ENCODE data around the gene PALLD. TPM values are rescaled to one million over a fixed set of nuclear protein-coding genes. Genes with fewer than 3 reads are reported as not detected.

Gene PALLD
- total and polyA plus RNA-seq, 2 of the 13 experiments (the other 11 are each of a cell fraction or from before 2014, with no cell fraction given), result 0.50 to 1.5 TPM

DNA sequence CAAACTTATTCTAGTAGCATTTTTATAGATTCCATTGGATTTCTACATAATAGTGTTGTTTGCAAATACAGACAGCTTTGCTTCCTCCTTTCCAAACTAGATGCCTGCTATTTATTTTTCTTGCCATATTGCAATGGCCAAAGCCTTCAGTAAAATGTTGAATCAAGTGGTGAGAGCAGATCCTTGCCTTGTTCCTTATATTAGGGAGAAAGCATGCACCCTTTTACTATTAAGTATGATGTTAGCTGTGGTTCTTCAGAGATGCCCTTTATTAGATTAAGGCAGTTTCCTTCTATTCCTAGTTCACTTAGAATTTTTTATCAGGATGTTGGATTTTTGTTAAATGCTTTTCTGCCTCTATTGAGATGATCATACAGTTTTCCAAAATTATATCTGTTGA, 279.5 kb downstream of the PALLD start (continued):
- TF ChIP-seq ZNF3 (CRISPR knock-in tag; IDR thresholded peaks at IDR 0.05) (no peak), ZGPAT (CRISPR knock-in tag; IDR thresholded peaks at IDR 0.05) (no peak), FOXP1 (IDR thresholded peaks at IDR 0.05) (no peak), FOXP1 (CRISPR knock-in tag; IDR thresholded peaks at IDR 0.05) (no peak), ZNF816 (CRISPR knock-in tag; IDR thresholded peaks at IDR 0.05; ENCODE audit: borderline replicate concordance) (no peak), ZFP90 (CRISPR knock-in tag; IDR thresholded peaks at IDR 0.05; ENCODE audit: borderline replicate concordance) (no peak), KDM2A (CRISPR knock-in tag; IDR thresholded peaks at IDR 0.05; ENCODE audit: borderline replicate concordance, low read depth) (no peak)
- TF ChIP-seq, protein P1, sequence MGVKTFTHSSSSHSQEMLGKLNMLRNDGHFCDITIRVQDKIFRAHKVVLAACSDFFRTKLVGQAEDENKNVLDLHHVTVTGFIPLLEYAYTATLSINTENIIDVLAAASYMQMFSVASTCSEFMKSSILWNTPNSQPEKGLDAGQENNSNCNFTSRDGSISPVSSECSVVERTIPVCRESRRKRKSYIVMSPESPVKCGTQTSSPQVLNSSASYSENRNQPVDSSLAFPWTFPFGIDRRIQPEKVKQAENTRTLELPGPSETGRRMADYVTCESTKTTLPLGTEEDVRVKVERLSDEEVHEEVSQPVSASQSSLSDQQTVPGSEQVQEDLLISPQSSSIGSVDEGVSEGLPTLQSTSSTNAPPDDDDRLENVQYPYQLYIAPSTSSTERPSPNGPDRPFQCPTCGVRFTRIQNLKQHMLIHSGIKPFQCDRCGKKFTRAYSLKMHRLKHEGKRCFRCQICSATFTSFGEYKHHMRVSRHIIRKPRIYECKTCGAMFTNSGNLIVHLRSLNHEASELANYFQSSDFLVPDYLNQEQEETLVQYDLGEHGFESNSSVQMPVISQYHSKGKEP (CRISPR knock-in tag; IDR thresholded peaks at IDR 0.05), result no peak

- WGBS (ENCODE audit: low lambda C conversion rate), result 1% methylated on average over 4 of the region's 4 CpGs
- Histone ChIP-seq H4K20me1 (ENCODE audit: insufficient read depth, low read length) (no peaks in the 10 kb centered on the region), H3K4me2 (ENCODE audit: low read depth, low read length) (no peak overlapping the region), H3K27ac (ENCODE audit: extremely low read length, insufficient read depth, low read length) (no peak overlapping the region), H3K4me3 (replicated peaks in 1 of 3; ENCODE audit: insufficient read depth in 1 of 3, low read depth in 2 of 3, low read length in 3 of 3) (no peak overlapping the region), H3K9me3 (ENCODE audit: low read length) (peaks cover 16% of the 10 kb centered on the region), H3K36me3 (replicated peaks in 1 of 2; ENCODE audit: control insufficient read depth in 1 of 2, insufficient read depth in 2 of 2, low read length in 2 of 2) (no peaks in the 10 kb centered on the region), H3K79me2 (ENCODE audit: insufficient read depth, low read length) (no peaks in the 10 kb centered on the region), H3K4me1 (ENCODE audit: insufficient read depth, low read length) (no peaks in the 10 kb centered on the region), H3K27me3 (ENCODE audit: control insufficient read depth in 1 of 2, insufficient read depth in 2 of 2, low read length in 2 of 2) (no peaks in the 10 kb centered on the region), H2AFZ (ENCODE audit: low read length) (no peak overlapping the region), H3K9ac (ENCODE audit: insufficient read depth, low read depth, low read length) (no peak overlapping the region)
- intact Hi-C loops (cut with micrococcal nuclease; ENCODE audit: unreplicated experiment) (no loop called here), in situ Hi-C loops (cut with HindIII; ENCODE audit: extremely low pct_ligation_motif_present, low pct_unique_long_range_greater_than_20kb) (no loop called here)
- BruUV-seq (replicated peaks), result no TSS peak
- FAIRE-seq (no peak), ATAC-seq (no peak), DNase-seq (ENCODE audit: low spot score) (no peak)
- CTCF ChIA-PET (ENCODE audit: low intra/inter-chr PET ratio, low total read pairs), result no interaction called here
- POLR2A ChIA-PET, result no interaction called here
- no peak for TF ChIP-seq YEATS4 (CRISPR knock-in tag; IDR thresholded peaks at IDR 0.05; ENCODE audit: borderline replicate concordance)
- no peak for TF ChIP-seq ZNF530 (CRISPR knock-in tag; IDR thresholded peaks at IDR 0.05; ENCODE audit: low read depth)
- TF ChIP-seq CENPX (CRISPR knock-in tag; IDR thresholded peaks at IDR 0.05), result no peak
- TF ChIP-seq ZNF777 (CRISPR knock-in tag; IDR thresholded peaks at IDR 0.05), result no peak
- TF ChIP-seq HHEX (CRISPR knock-in tag; IDR thresholded peaks at IDR 0.05), result no peak
- TF ChIP-seq, protein P2, sequence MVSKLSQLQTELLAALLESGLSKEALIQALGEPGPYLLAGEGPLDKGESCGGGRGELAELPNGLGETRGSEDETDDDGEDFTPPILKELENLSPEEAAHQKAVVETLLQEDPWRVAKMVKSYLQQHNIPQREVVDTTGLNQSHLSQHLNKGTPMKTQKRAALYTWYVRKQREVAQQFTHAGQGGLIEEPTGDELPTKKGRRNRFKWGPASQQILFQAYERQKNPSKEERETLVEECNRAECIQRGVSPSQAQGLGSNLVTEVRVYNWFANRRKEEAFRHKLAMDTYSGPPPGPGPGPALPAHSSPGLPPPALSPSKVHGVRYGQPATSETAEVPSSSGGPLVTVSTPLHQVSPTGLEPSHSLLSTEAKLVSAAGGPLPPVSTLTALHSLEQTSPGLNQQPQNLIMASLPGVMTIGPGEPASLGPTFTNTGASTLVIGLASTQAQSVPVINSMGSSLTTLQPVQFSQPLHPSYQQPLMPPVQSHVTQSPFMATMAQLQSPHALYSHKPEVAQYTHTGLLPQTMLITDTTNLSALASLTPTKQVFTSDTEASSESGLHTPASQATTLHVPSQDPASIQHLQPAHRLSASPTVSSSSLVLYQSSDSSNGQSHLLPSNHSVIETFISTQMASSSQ (IDR thresholded peaks at IDR 0.05; ENCODE audit: low read depth), result no peak
- TF ChIP-seq, protein P2 (CRISPR knock-in tag; IDR thresholded peaks at IDR 0.05; ENCODE audit: borderline replicate concordance), result no peak
- TF ChIP-seq CSRNP1 (CRISPR knock-in tag; IDR thresholded peaks at IDR 0.05), result no peak
Observed at GRCh38 chr4:168777277-168777965, 280.6 kb downstream of the PALLD start.
